WERI-Rb-1 (cell line): ENCODE results near the gene SUMF2.
"Not testable (repeated sequence)": the region's sequence is repeated elsewhere in the genome, so short reads cannot be mapped to it uniquely, and the experiment has no call there.

Experiments used
- DNase-seq: peaks from one replicate; pipeline ENCODE4 v3.0.0-alpha.2; 2020
- H3K27ac ChIP-seq: fragments of 250-450 bp; sonication (Bioruptor Pico); 2 replicates; pipeline ENCODE4 v1.5.1; 2020; ENCODE audit warnings: mild to moderate bottlenecking, moderate library complexity
- H3K27me3 ChIP-seq: fragments of 250-450 bp; sonication (Bioruptor Pico); 2 replicates; pipeline ENCODE4 v1.5.1; 2021; ENCODE audit warnings: mild to moderate bottlenecking, low read depth, moderate library complexity; ENCODE audit not compliant: insufficient read depth, severe bottlenecking
- H3K36me3 ChIP-seq: fragments of 250-450 bp; sonication (Bioruptor Pico); 2 replicates; pipeline ENCODE4 v1.5.1; 2020; ENCODE audit warnings: mild to moderate bottlenecking, moderate library complexity
- H3K4me3 ChIP-seq: 2 replicates; pipeline ENCODE4 v1.5.1; 2011; ENCODE audit warnings: low read depth, mild to moderate bottlenecking, control low read depth, low read length
- H3K9me3 ChIP-seq: fragments of 250-450 bp; sonication (Bioruptor Pico); 2 replicates; pipeline ENCODE4 v1.5.1; 2021; ENCODE audit warnings: mild to moderate bottlenecking, moderate library complexity; ENCODE audit not compliant: severe bottlenecking
- TF ChIP-seq, protein P1 (sequence below): IDR thresholded peaks from 2 replicates; pipeline ENCODE4 v1.5.1; 2011; ENCODE audit warnings: low read depth, mild to moderate bottlenecking, control low read depth, inconsistent platforms, low read length

SUMF2 gene

GRCh38 chr7:56091591-56091990, 27.5 kb downstream of the SUMF2 start:
- H3K4me3 ChIP-seq: no peak overlapping the region
- H3K27me3 ChIP-seq: no peaks in the 10 kb centered on the region
- TF ChIP-seq, protein P1, sequence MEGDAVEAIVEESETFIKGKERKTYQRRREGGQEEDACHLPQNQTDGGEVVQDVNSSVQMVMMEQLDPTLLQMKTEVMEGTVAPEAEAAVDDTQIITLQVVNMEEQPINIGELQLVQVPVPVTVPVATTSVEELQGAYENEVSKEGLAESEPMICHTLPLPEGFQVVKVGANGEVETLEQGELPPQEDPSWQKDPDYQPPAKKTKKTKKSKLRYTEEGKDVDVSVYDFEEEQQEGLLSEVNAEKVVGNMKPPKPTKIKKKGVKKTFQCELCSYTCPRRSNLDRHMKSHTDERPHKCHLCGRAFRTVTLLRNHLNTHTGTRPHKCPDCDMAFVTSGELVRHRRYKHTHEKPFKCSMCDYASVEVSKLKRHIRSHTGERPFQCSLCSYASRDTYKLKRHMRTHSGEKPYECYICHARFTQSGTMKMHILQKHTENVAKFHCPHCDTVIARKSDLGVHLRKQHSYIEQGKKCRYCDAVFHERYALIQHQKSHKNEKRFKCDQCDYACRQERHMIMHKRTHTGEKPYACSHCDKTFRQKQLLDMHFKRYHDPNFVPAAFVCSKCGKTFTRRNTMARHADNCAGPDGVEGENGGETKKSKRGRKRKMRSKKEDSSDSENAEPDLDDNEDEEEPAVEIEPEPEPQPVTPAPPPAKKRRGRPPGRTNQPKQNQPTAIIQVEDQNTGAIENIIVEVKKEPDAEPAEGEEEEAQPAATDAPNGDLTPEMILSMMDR: no peak
- H3K27ac ChIP-seq: no peak overlapping the region
- DNase-seq: no peak
- H3K9me3 ChIP-seq: no peaks in the 10 kb centered on the region
- no peaks in the 10 kb centered on the region for H3K36me3 ChIP-seq

GRCh38 chr7:56092388-56092787, 28.3 kb downstream of the SUMF2 start:
- not testable (repeated sequence) for H3K4me3 ChIP-seq, DNase-seq, H3K27me3 ChIP-seq, H3K36me3 ChIP-seq, H3K9me3 ChIP-seq, H3K27ac ChIP-seq

DNA sequence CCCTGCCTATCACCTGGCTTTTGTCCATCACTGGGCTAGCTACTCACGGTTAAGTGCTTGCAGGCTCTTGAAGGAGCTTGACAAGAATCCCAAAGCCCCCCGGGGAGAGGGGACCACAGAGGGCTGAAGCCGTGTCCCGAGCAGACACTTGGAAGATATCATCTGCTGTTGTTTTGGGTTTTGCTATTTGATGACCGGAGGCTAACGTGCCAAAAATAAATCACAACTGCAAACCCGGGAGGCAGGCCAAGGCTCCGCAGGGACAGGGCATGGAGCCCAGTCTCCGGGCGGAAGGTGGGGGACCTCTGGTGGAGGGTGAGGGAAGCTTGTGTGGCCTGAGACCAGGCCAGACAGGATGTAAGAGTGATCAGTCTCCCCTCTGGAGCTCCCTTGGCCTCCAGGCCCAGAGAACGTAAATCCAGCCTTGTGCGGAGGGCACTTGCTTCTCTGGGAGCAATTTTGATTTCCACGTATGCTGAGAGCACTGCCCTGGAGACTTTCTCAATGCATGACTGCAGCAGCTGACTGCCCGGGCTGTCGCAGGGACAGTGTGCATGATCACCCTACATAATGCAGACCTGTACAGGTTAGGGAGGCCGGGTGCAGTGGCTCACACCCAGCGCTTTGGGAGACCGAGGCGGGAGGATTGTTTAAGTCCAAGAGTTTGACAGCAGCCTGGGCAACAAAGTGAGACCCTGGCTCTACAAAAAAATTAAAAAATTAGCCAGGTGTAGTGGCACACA, 28.9 kb downstream of the SUMF2 start, which contains the start of gene PHKG1:
Gene PHKG1 (minus strand): TSS at position 164 of the 743 bp plus-strand sequence. CDS start 4,011 bp downstream, outside the sequence.
- TF ChIP-seq, protein P1: peak; percentile 52
- H3K36me3 ChIP-seq: peaks cover 4% of the 10 kb centered on the region; the same call in 1 of the 2 replicates

GRCh38 chr7:56097700-56098099, 33.6 kb downstream of the SUMF2 start:
- Histone ChIP-seq H3K9me3 (no peaks in the 10 kb centered on the region), H3K27me3 (no peaks in the 10 kb centered on the region), H3K4me3 (no peak overlapping the region), H3K36me3 (peaks cover 39% of the 10 kb centered on the region), H3K27ac (no peak overlapping the region)
- DNase-seq: no peak
- TF ChIP-seq, protein P1: no peak

More for the DNA sequence above, 28.9 kb downstream of the SUMF2 start, which contains the start of gene PHKG1:
- H3K27me3 ChIP-seq: no peaks in the 10 kb centered on the region
- no peaks in the 10 kb centered on the region for H3K9me3 ChIP-seq
- no peak within 1 kb of the TSS for H3K4me3 ChIP-seq
- peak; percentile 35 for DNase-seq
- H3K27ac ChIP-seq: no peak within 1 kb of the TSS

GRCh38 chr7:56098187-56099008, 34.3 kb downstream of the SUMF2 start:
- H3K9me3 ChIP-seq, H3K4me3 ChIP-seq, DNase-seq, H3K27me3 ChIP-seq, H3K27ac ChIP-seq: not testable (repeated sequence)
- peaks cover 46% of the 10 kb centered on the region for H3K36me3 ChIP-seq

GRCh38 chr7:56099653-56100052, 35.6 kb downstream of the SUMF2 start:
- peaks cover 59% of the 10 kb centered on the region for H3K36me3 ChIP-seq
- DNase-seq: no peak
- TF ChIP-seq, protein P1: no peak
- H3K27me3 ChIP-seq: no peaks in the 10 kb centered on the region
- H3K9me3 ChIP-seq: no peaks in the 10 kb centered on the region
- H3K4me3 ChIP-seq: no peak overlapping the region
- no peak overlapping the region for H3K27ac ChIP-seq

- not testable (repeated sequence) for H3K27me3 ChIP-seq, H3K4me3 ChIP-seq, H3K27ac ChIP-seq, DNase-seq, H3K9me3 ChIP-seq
- peaks cover 61% of the 10 kb centered on the region for H3K36me3 ChIP-seq
Observed at GRCh38 chr7:56104138-56104537, 40.1 kb downstream of the SUMF2 start.
